Measurements from ENCODE around the gene MSI2.
A peak's percentile ranks its signal among the peaks of the same experiment; 100 is the strongest.

Gene MSI2

DNA sequence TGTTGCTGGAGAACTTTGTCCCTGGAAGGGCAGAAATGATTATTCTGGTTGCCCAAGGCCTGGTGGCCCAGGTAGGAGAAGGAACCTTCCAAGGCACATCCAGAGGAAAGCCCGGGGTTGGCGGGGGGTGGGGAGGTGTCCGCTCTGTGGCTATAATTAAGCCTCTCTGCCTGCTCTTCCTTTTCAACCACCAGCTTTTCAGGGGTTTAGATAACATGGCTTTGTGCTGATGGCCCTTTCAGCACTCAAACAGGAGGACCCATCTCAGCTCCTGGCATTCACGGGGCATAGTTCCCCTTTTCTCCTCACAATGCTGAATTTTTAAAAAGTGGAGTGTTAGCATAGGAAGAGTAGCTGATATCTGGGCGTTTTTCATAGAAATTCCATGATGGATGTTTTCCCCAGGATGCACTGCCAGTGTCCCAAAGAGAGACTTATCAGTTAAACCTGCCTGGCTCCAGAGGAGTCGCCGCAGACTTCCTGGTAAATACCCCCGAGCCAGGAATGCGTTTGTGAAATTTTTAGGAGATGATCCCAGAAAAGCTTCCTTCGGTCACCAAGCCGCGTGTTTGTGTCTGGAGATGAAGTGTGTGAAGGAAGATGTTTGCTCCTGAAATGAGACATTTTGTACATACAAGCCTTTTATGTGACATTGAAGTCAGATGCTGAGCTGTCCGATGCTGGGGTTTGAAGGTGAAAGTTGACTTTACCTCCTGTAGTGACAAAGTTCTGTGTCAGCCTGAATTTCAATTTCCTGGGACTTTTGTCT is 188.5 kb downstream of the MSI2 start:
- DNase-seq = no peak

DNA sequence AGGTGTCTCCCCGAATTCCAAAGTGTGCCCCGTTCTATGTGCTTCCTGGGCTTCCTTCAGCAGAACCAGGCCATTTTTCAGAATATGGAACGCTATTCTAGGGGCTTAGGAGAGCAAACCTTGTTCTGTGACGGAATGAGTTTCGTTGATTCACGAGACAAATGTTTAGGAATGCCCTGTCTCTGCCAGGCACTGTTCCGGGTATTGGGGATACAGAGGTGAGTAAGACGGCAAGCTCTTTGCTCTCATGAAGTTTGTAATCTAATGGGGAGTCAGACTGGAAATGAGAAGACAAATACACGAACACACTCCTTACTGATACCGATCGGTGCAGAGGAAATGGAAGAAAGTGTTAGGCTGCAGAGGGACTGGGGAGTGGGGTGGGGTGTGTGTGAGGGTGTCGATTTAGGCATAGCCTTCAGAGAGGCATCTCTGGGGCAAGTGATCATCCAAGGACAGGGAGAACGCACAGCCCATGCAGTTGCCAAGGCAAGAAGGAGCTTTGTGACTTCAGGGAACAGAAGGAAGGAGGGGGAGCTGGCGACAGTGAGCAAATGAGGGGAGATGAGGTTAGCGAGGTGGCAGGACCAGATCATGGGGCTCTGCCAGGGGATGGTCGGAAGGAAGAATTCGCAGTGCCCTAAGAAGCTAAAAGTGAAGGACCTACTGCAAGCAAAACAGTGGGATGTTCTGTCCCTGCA is 189.6 kb downstream of the MSI2 start:
- DNase-seq = no peak

DNA sequence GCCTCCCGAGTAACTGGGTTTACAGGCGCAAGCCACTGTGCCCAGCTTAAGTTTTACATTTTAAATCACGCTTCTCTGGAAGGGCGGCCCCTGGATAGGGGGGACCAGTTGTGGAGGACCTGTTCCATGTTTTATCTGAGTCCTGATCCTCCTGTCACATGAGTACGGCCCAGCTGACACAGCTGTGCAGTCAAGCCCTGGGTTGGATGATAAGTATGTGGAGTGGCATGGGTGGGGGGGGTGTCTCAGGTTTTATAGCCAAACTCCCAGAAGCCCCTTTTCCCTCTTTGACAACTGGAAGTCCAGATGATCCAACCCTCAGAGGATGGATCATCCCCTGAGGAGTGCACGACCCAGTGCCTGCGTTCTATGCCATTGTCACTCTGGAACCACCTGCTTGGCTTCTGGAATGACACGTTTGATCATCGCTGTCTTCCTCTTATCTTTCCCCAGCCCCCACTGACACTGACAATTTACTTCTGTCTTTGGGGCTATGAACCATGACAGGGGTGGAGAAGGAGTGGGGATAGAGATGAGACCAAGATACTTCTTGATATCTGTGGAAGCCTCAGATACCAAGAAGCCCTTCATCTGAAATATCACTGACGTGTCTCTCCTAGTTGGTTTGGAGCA is 191.2 kb downstream of the MSI2 start:
- no peak for DNase-seq

DNA sequence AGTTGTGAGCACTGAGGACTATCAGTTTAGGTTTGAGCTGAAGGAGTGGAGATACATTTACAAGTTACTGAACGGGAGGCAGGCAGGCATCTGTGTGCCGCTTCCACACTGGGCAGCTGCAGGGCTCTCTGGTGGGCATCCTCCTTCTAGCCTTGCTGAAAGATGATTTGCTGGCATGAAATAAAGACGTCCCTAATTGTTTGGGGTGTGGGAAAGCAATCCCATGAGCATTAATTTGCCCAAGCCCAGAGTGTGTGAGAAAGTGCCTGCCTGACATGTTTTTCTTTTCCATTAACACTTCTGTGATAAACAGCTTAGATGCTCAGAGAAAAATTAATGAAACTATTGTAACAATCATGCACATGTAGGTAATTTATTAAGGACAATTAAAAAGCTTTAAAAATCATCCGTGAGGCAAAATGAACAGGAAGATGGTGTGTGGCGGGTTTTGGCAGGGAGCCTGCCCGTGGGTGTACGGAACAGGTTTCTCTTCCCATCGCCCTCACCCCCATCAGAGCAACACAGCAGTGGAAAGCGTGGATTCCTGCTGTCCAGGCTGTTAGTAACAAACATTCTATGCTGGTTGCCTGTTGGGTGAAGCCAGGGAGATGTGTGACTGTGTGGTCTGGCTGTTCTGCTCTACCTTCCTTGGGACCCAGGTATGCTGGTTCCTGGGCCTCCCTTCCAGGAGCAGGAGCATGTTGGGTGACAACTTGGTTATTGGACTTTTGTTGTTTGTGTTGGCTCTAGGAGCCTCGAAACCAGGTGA is 191.9 kb downstream of the MSI2 start:
- DNase-seq = no peak

DNA sequence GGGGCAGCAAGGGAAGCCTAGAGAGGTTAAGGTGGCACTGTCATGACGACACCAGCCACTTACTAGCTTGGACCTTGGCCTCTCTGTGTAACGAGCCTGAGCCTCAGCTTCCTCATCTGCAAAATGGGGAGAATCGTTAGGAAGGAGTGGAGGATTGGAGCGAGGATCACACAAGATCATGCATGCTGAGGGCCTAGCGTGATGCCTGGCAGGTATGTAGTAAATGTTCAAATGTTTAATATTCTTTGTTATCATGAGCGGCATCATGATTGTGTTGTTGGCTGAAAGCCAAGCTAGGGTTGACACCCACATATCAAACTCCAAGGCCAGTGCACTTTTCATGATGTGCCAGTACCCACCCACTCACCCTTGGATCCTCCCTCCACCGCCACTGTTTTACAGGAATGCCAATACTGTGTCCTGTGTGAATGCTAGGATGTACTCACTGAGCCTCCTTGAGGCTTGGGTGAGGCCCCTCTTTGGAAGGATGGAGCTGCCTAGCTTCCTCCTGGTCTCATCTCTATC is 192.5 kb downstream of the MSI2 start:
- DNase-seq = no peak

DNA sequence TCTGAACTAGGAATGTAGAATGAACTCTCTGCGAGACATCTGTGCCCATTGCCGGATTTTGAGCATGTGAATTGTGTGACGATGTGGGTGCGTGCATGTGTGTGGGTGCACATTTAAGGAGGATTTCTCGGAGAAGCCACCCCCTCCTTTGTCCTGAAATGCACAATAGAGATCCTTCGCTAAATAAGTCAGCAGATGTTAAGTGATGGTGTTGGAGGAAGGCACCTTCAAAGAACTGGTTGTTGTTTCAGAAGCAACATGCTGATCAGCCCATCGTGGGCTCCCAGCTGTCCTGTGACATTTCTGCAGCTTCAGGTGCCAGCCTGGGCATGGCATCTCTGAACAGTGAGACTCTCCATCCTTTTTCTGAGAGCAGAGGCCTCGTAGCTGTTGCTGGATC is 194.9 kb downstream of the MSI2 start:
- no peak for DNase-seq

DNA sequence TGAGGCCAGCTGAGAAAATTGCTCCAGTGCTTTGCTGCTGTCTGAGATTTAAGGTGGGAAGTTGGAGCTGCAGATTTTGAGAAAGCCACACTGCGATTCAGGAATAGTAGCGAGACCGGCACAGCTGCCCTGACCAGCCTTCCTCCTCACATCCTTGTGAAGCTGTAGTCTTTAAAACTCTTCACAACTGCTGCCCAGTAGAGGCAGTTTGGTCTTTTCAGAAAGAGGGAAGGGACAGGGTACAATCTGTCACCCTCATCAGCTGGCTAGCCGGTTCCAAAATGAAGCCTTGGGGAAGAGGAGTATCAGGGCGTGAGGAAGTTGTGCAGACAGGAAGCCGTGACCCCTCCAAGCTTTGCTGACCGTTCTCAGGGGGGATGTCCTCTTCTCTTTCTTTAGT is 195.3 kb downstream of the MSI2 start:
- no peak for DNase-seq

DNA sequence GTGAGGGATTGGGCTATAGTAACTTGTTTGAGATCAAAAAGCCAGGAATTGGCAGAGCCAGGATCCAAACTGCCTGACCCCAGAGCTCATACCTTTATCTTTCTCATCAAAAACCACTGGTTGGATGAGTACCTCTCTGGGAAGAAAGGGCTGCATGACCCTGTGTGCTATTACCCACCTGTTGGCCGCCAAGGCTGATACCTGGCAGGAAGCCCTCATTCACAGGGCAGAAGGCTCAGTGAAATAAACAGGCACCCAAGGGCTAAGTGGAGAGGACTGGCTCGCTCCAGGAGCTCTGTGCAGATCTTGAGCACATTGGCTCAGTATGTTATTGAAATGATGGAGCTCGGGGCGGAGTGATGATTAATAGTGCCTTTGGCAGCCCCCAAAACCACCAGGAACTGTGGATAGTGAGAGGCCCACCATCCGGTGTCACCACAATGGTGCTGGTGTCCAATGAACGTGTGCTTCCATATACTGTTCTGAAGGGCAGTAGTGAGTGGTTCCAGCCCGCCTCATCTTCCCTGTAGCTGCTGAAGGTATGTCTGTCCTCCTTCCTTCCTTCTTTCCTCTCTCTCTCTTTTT is 197.6 kb downstream of the MSI2 start:
- DNase-seq = no peak

DNA sequence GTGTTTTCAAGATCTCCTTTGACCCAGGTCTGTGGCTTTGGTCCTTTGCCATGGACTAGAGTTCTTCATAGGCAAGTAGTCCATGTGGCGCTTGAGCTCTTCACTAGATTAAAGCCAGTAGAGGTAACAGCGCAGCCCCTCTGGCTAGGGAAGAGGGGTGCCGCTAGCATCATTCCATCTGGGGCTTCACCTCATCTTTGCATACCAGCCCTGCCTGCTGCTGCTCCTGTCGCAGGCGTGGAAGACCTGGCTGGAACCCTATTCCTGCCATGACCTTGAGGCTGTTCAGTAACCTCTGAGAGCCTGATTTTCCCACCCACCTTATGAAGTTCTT is 198.4 kb downstream of the MSI2 start:
- DNase-seq = no peak

DNA sequence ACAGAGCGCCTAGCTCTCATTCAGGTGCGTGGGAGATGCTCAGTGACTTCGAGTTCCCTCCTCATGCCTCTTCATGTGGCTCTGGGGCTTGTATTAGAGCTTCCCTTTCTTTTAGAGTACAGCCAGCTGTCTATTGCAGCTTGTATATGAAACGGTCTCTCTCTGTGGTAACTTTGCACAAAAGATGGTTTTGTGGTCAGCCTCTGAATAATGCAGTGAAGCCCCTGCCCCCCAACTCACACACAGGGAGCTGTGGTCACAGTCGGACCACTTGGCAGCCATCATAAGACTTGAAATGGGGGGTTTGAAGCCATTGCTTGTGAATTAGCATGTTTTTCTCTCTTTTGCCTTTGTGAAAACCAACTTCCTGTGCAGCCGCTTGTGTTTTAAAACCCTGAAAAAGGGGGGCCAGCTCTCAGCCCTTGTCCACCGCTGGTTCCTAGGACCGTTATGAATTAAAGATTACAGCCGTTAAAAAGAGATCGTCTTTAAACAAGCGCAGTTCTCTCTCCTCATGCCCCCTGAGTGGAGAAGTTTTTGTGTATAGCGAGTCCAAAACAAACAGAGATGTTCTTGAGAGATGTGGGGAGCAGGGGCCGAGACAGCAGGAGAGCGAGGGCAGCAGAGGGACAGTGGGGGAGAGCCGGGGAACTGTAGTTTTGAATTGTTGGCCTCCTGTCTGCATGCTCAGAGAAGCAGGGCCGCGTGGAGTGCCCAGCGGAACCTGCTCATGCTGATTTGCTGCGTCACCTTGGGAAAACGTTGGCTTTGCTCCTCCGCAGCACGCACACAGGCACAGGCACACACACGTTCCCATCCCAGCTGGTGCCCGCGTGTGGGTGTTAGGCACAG is 199.0 kb downstream of the MSI2 start:
- DNase-seq = no peak

DNA sequence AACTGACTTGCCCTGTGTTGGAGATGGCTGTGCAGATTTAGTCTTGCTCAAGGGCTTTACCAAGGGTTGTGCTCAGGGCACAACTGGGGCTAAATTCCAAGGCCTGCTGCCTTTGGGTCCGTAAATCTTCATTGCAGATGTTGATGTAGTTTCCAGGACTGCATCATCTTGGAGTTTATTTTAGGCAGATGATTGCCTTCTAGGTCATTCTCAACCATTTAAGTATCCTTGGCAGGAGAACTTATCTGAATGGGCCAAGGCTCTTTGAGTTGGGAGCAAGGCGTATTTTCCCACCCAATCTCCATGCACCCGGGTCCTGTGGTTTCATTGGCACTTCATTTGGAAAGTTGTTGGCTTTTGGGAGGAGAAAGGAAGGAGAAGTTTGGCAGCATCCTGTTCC is 200.3 kb downstream of the MSI2 start:
- no peak for DNase-seq

DNA sequence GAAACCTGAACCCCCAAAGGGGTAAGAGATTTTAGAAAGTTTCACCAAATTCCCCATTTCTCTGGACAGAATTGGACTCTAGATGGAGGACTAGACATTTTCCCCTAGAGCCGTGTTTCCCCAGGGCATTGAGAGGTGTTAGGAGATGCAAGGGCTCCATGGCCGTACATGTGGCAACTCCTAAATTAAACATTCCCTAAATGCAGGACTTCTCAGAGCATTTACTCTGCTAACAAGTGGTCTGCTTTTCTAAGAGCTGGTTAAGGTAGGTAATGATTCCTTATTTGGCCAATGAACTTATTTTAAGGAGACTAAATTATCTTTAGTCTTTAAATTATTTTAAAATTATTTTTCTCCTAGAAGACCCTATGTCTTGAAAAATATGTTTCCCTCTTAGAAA is 200.9 kb downstream of the MSI2 start:
- DNase-seq = no peak

DNA sequence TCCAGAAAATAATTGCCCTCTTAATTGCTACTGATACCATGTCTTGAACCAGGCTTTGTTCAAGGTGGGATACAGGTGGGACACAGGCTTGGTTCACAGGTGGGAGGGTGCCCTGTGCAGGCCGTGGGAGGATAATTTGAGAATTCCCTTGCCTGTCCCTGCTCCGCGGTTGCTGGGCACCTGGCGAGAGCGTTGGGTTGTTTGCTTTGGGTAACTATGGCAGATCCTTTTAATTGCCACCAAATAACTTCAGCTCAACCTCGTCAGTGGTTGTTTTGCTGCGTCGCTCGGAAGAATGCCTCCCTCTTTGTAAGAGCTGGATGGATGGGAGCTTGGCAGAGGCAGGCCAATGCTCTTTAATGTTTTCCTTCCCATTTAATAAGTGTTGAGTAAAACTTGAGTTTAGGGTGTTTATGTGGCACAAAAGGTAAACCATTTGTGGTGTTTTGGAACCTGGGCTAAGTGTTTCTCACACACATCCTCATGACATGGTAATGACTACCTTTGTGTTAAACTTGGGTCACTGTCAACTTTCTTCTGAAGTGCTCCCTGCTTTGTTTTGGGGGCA is 202.5 kb downstream of the MSI2 start:
- no peak for DNase-seq

DNA sequence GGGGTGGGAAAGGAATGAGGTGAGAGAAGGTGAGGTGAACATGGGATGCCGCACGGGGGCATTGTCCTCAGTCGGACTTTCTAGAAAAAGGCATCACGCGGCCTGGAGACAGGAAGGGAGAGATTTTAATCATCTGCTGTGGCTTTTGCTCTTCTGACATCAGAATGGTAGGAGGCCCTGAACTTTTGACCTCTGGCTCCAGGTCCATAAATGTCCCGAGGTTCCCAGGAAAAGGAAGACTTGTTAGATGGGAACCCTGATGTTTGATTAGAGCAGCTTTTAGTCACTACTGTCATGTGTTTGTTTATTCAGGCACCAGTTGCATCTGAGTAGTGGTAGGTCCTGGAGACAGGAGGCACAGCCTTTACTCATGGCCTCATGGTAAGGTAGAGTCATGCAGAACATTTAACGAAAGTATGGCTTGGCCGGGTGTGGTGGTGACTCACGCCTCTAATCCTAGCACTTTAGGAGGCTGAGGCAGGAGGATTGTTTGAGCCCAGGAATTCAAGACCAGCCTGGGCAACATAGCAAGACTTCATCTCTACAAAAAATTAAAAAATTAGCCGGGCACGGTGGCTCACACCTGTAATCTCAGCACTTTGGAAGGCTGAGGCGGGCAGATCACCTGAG is 203.1 kb downstream of the MSI2 start:
- DNase-seq = no peak

DNA sequence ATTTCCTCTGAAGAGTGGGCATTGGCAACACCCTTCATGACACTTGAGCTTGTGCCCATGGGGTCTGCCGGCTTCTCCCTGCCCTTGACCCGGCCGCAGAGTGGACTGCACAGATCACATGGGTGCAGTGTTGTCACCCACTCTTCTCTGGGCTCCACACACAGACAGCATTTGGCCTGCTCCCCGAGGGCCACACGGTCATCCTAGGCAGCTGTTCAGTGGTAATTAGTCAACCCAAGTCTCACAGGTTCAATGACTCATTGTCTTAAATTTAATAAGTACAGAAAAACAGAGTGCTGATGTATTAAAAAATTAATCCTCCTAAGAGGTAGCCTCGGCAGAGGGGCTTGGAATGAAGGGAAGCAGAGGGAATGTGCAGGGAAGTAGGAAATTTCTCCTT is 204.8 kb downstream of the MSI2 start:
- DNase-seq = peak; percentile 86

DNA sequence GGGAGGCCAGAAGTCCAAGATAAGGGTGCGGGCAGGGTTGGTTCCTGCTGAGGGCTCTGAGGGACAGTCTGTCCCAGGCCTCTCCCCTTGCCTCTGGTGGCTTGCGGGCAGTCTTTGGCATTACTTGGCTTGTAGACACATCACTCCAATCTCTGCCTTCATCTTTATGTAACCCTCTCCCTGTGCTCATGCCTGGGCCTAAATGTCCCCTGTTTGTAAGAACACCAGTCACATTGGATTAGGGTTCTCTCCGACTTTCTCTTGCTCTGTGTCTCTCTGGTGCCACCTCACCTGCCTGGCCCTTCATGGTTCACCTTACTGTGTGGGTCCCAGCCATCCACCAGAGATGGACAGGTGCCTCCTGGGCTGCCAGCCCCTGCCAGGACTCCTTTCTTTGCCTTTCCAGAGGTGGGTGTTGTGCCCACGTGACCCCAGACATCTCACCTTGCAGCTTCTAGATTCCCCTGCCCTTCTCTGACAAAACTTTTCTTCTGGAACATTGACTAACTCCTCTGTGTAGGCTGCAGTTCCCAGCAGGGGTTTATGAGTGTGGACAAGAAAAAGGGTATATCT is 205.8 kb downstream of the MSI2 start:
- DNase-seq = no peak

DNA sequence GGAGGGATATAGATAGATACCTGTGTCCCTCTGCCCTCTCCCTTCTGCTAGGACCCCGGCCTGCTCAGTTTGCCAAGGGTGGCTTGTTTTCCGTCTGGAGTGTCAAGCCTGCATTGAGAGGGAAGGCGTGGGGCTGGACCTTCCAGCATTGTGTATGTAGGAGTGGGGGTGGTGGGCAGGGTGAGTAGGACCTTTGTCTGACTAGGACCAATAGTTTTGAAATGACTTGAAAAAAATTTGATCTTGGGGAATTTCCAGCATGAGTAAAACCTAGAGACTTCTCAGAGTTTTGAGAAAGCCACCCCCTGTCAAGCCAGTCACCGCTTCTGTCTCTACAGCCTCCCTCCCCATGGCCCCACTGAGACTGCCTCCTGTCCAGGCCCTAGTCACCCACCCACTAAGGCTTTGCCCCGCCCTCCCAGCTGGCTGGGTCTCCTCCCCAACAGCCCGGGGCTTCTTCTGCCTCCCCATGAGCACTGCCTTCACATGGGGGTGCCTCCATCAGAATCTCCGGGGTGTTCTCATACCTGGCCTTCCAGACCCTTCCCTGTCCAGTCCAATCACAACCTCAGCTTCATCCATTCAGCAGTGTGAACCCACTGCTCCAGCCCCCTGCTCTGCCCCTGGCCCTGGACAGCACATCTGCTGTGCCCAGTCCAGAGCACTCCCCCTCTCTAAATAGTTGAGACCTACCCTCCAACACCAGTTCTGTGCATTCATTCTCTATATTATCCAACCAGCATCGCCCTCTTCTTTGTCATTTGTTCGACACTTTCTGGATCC is 207.0 kb downstream of the MSI2 start:
- no peak for DNase-seq

DNA sequence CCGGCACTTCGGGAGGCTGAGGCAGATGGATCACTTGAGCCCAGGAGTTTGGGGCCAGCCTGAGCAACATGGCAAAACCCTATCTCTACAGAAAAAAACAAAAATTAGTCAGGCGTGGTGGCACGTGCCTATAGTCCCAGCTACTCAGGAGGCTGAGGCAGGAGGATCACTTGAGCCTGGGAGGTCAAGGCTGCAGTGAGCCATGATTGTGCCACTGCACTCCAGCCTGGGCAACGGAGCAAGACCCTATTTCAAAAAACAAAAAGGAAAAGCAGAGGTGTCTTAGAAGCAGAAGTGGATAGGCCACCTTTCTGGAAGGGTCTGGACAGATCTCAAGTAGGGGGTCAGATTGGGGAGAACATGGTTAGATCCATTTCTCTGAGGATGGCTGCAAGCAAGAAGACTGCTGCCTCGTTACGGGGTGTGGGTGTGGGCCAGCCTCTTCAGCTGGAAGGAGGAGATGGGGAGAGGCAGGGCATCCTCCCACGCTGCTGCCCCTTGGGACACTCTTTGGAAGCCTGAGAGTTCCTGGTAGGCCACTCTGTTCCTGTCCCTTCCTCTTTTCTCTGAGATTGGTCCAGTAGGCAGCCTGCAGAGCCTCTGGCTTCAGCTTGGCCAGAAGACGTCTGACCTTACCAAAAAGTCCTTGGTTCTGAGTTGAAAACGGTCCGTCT is 208.0 kb downstream of the MSI2 start:
- DNase-seq = no peak

DNA sequence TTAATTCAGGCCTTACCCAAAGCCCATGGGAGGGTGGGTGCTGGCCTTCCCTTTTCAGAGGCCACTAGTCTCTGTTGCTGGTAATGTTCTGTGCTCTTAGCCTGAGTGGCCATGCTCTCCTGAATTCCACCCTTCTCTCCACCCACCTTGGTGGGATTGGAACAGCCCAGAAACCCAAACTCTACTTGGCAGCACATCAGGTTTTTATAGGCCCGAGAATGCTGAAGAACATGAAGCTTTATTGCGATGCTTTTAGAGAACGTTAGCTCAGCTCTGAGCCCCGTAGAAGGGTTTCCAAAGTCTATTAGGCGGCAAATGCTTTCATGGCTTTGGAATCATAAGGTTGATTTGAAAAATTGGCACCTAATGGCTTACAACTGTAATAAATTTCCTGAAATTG is 209.3 kb downstream of the MSI2 start:
- no peak for DNase-seq
